OCI-LY7 (cell line): ENCODE measurements around the gene CDC42BPA.

Experiments used
- CTCF ChIP-seq: fragments of 200-600 bp; sonication (generic); conservative IDR thresholded peaks from 2 replicates; pipeline ENCODE4 v1.5.1; 2014; ENCODE audit warnings: mild to moderate bottlenecking, antibody characterized with exemption, low read length, moderate library complexity, mixed read lengths
- EZH2phosphoT487 ChIP-seq: fragments of 200-600 bp; sonication (generic); IDR thresholded peaks from 2 replicates; pipeline ENCODE4 v1.6.1; 2018; ENCODE audit warnings: low read depth, borderline replicate concordance, mild to moderate bottlenecking, mixed run types, antibody characterized with exemption, low read length, moderate library complexity, mixed read lengths

- TF ChIP-seq CTCF (no peak), EZH2phosphoT487 (no peak)
Measured at GRCh38 chr1:227255086-227255732, 63.1 kb downstream of the CDC42BPA start.
